Measurements from ENCODE around the gene CIAO2B.
A peak's percentile ranks its signal among the peaks of the same experiment; 100 is the strongest.
"Not testable (repeated sequence)": the region's sequence is repeated elsewhere in the genome, so short reads cannot be mapped to it uniquely, and the experiment has no call there.

Gene CIAO2B

DNA sequence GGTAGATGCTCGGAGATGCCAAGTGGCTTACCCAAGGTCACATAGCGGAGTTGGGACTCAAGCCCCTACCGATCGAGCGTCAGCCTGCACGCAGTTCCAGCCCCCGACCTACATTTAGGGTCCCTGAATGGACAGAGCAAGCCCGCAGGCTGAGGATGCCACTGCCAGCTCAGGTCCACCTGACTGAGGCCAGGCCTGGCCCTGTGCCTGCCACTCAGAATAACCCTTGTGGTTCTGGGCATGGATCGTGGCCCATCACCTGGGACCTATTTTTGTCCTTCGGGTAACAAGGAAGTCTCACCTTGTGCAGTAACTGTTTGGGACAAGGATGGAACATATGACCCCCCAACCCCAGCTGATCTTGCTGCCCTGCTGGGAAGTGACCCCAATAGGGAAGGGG is 32.6 kb downstream of the CIAO2B start:
- Histone ChIP-seq H3K36me3 (ENCODE audit: control insufficient read depth in 2 of 2, insufficient read depth in 2 of 2, low read length in 2 of 2) (no peaks in the 10 kb centered on the region), H3K9me3 (ENCODE audit: control insufficient read depth in 2 of 2, low read length in 2 of 2) (no peaks in the 10 kb centered on the region), H3K27me3 (ENCODE audit: control insufficient read depth in 1 of 2, insufficient read depth in 2 of 2, low read length in 2 of 2) (no peaks in the 10 kb centered on the region), H3K4me3 (ENCODE audit: low read length in 2 of 2) (peak overlapping the region in 1 of 2 donors; percentile 22), H3K4me1 (ENCODE audit: control insufficient read depth, insufficient read depth, low read length) (peaks cover 82% of the 10 kb centered on the region), H3K27ac (ENCODE audit: low read length) (peak overlapping the region; percentile 98), H3K9ac (ENCODE audit: low read length in 2 of 2) (peak overlapping the region; percentile 2 to 66)

DNA sequence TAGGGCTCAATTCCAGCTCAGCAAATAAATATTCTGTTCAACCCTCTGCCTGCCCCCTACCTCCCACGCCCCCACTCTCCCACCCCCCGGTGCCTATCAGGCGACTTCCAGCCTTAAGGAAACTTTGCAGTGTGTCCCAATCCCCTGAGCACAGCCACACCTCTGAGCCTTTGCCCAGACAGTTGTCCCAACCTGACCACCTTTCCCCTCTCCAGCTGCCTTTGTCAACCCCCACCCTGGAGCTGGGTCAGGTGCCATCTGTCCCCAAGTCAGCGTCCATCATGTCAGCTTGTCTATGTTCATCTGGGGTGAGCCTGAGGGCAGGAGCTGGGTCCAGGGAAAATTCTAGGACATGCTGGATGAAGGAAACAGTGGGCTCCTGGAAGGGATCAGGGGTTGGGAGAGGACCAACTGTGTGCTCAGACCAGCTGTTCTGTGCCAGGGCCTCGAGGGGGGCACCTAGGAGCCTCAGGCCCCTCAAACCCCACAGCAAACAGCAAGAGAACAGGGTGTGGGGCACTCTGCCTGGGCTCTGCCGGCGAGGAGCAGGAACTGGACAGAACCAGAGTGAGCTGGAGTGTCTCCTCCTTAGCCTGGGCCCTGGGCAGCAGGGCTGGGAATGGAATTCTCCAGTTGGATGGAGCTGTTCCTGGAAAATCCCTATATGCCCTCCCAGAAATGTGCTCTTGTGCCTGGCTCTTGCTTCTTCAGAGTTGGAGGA is 33.3 kb downstream of the CIAO2B start:
- no peaks in the 10 kb centered on the region for H3K36me3 ChIP-seq (ENCODE audit: control insufficient read depth in 2 of 2, insufficient read depth in 2 of 2, low read length in 2 of 2)
- peak overlapping the region; percentile 34 to 66 for H3K9ac ChIP-seq (ENCODE audit: low read length in 2 of 2)
- H3K4me3 ChIP-seq (ENCODE audit: low read length in 2 of 2) = no peak overlapping the region
- H3K27me3 ChIP-seq (ENCODE audit: control insufficient read depth in 1 of 2, insufficient read depth in 2 of 2, low read length in 2 of 2) = no peaks in the 10 kb centered on the region
- H3K9me3 ChIP-seq (ENCODE audit: control insufficient read depth in 2 of 2, low read length in 2 of 2) = no peaks in the 10 kb centered on the region
- H3K27ac ChIP-seq (ENCODE audit: low read length) = peak overlapping the region; percentile 98
- peaks cover 77% of the 10 kb centered on the region for H3K4me1 ChIP-seq (ENCODE audit: control insufficient read depth, insufficient read depth, low read length)

GRCh38 chr16:66899945-66900710 is 34.1 kb downstream of the CIAO2B start:
- Histone ChIP-seq H3K9me3 (ENCODE audit: control insufficient read depth in 2 of 2, low read length in 2 of 2) (no peaks in the 10 kb centered on the region), H3K36me3 (ENCODE audit: control insufficient read depth in 2 of 2, insufficient read depth in 2 of 2, low read length in 2 of 2) (no peaks in the 10 kb centered on the region), H3K4me1 (ENCODE audit: control insufficient read depth, insufficient read depth, low read length) (peaks cover 75% of the 10 kb centered on the region), H3K27me3 (ENCODE audit: control insufficient read depth in 1 of 2, insufficient read depth in 2 of 2, low read length in 2 of 2) (no peaks in the 10 kb centered on the region), H3K4me3 (ENCODE audit: low read length in 2 of 2) (peak overlapping the region in 1 of 2 donors; percentile 35), H3K27ac (ENCODE audit: low read length) (peak overlapping the region; percentile 98), H3K9ac (ENCODE audit: low read length in 2 of 2) (peak overlapping the region; percentile 34 to 73)

DNA sequence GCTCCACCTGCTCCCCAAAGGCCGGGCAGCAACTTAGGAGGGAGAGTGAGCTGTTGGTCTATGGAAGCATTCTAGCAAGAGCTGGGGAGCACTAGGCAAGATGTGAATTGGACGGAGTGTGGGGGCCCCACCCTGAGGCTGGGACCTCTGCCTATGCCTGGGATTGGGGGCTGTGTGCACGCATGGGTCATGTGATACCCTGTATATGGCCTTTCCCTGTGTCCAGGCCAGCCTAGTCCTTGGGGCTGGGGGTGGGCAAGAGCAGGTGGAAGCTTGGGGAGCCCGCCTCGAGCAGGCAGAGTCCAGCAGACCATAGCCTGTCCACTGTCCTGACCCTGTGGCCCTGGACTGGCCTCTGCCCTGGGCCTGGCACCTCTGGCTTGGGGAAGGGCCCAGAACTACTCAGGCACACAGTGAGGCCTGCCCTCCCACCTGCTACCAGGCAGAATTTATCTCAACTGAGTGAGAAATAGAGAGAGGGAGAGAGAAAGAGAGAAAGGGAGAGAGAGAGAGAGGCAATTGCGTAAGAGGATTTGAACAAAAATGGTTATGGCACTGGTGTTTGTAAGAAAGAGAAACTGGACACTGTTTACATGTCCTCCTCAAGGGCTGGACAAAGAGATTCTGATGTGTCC is 34.8 kb downstream of the CIAO2B start:
- Histone ChIP-seq H3K9ac (ENCODE audit: low read length in 2 of 2) (peak overlapping the region; percentile 29 to 34), H3K36me3 (ENCODE audit: control insufficient read depth in 2 of 2, insufficient read depth in 2 of 2, low read length in 2 of 2) (no peaks in the 10 kb centered on the region), H3K4me1 (ENCODE audit: control insufficient read depth, insufficient read depth, low read length) (peaks cover 68% of the 10 kb centered on the region), H3K9me3 (ENCODE audit: control insufficient read depth in 2 of 2, low read length in 2 of 2) (no peaks in the 10 kb centered on the region), H3K4me3 (ENCODE audit: low read length in 2 of 2) (peak overlapping the region in 1 of 2 donors; percentile 35), H3K27me3 (ENCODE audit: control insufficient read depth in 1 of 2, insufficient read depth in 2 of 2, low read length in 2 of 2) (no peaks in the 10 kb centered on the region), H3K27ac (ENCODE audit: low read length) (peak overlapping the region; percentile 98)

DNA sequence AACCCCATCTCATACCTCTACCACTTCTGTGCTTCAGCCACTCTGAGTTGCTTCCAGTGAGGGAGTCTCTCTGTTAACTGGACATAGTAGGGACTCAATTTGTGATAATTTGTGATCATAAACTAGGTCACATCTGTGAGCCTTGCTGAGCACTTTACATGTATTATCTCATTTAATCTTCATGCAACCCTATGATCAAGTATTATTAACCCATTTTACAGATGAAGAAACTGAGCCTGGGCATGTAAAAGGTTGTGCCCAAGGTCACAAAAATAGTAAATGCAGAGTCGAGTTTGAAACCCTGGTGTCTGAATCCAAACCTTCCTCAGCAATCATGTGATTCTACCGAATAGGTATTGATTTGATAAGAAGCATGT is 35.3 kb downstream of the CIAO2B start:
- Histone ChIP-seq H3K4me3 (ENCODE audit: low read length in 2 of 2) (no peak overlapping the region), H3K9me3 (ENCODE audit: control insufficient read depth in 2 of 2, low read length in 2 of 2) (no peaks in the 10 kb centered on the region), H3K9ac (ENCODE audit: low read length in 2 of 2) (peak overlapping the region in 1 of 2 donors; percentile 32), H3K36me3 (ENCODE audit: control insufficient read depth in 2 of 2, insufficient read depth in 2 of 2, low read length in 2 of 2) (no peaks in the 10 kb centered on the region), H3K27ac (ENCODE audit: low read length) (peak overlapping the region; percentile 98), H3K27me3 (ENCODE audit: control insufficient read depth in 1 of 2, insufficient read depth in 2 of 2, low read length in 2 of 2) (no peaks in the 10 kb centered on the region), H3K4me1 (ENCODE audit: control insufficient read depth, insufficient read depth, low read length) (peaks cover 63% of the 10 kb centered on the region)

DNA sequence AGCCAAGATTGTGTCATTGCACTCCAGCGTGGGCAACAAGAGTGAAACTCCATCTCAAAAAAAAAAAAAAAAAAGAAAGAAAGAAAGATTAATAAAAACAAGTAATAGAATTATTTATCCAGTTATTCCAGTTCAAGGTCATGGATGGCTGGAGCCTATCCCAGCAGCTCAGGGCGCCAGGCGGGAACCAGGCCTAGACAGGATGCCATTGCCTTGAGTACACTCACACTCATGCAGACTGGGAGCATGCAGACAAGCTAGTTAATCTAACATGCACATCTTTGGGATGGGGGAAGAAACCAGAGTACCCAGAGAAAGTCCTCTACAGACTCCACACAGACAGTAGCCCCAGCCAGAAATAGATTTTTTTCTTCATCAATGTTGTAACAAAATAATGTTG is 36.0 kb downstream of the CIAO2B start:
- no peak overlapping the region for H3K4me3 ChIP-seq (ENCODE audit: low read length in 2 of 2)
- no peaks in the 10 kb centered on the region for H3K36me3 ChIP-seq (ENCODE audit: control insufficient read depth in 2 of 2, insufficient read depth in 2 of 2, low read length in 2 of 2)
- no peaks in the 10 kb centered on the region for H3K27me3 ChIP-seq (ENCODE audit: control insufficient read depth in 1 of 2, insufficient read depth in 2 of 2, low read length in 2 of 2)
- no peak overlapping the region for H3K9ac ChIP-seq (ENCODE audit: low read length in 2 of 2)
- H3K9me3 ChIP-seq (ENCODE audit: control insufficient read depth in 2 of 2, low read length in 2 of 2) = no peaks in the 10 kb centered on the region
- H3K4me1 ChIP-seq (ENCODE audit: control insufficient read depth, insufficient read depth, low read length) = peaks cover 56% of the 10 kb centered on the region
- H3K27ac ChIP-seq (ENCODE audit: low read length) = peak overlapping the region; percentile 98

DNA sequence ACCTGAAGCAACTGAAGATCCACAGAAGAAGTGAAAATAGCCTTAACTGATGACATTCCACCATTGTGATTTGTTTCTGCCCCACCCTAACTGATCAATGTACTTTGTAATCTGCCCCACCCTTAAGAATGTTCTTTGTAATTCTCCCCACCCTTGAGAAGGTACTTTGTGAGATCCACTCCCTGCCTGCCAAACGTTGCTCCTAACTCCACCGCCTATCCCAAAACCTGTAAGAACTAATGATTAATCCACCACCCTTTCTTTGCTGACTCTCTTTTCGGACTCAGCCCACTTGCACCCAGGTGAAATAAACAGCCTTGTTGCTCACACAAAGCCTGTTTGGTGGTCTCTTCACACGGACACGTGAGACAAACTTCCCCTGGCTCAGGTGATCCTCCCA is 37.5 kb downstream of the CIAO2B start:
- not testable (repeated sequence) for H3K9ac ChIP-seq (ENCODE audit: low read length in 2 of 2); H3K9me3 ChIP-seq (ENCODE audit: control insufficient read depth in 2 of 2, low read length in 2 of 2); H3K4me3 ChIP-seq (ENCODE audit: low read length in 2 of 2); H3K27ac ChIP-seq (ENCODE audit: low read length); H3K36me3 ChIP-seq (ENCODE audit: control insufficient read depth in 2 of 2, insufficient read depth in 2 of 2, low read length in 2 of 2); H3K27me3 ChIP-seq (ENCODE audit: control insufficient read depth in 1 of 2, insufficient read depth in 2 of 2, low read length in 2 of 2)
- peaks cover 41% of the 10 kb centered on the region for H3K4me1 ChIP-seq (ENCODE audit: control insufficient read depth, insufficient read depth, low read length)

GRCh38 chr16:66895999-66896398 is 38.2 kb downstream of the CIAO2B start:
- H3K9ac ChIP-seq (ENCODE audit: low read length in 2 of 2) = no peak overlapping the region
- no peaks in the 10 kb centered on the region for H3K27me3 ChIP-seq (ENCODE audit: control insufficient read depth in 1 of 2, insufficient read depth in 2 of 2, low read length in 2 of 2)
- H3K36me3 ChIP-seq (ENCODE audit: control insufficient read depth in 2 of 2, insufficient read depth in 2 of 2, low read length in 2 of 2) = no peaks in the 10 kb centered on the region
- peaks cover 34% of the 10 kb centered on the region for H3K4me1 ChIP-seq (ENCODE audit: control insufficient read depth, insufficient read depth, low read length)
- H3K4me3 ChIP-seq (ENCODE audit: low read length in 2 of 2) = no peak overlapping the region
- no peaks in the 10 kb centered on the region for H3K9me3 ChIP-seq (ENCODE audit: control insufficient read depth in 2 of 2, low read length in 2 of 2)
- H3K27ac ChIP-seq (ENCODE audit: low read length) = no peak overlapping the region

- peak overlapping the region in 1 of 2 donors; percentile 36 for H3K9ac ChIP-seq (ENCODE audit: low read length in 2 of 2)
- no peaks in the 10 kb centered on the region for H3K36me3 ChIP-seq (ENCODE audit: control insufficient read depth in 2 of 2, insufficient read depth in 2 of 2, low read length in 2 of 2)
- H3K4me3 ChIP-seq (ENCODE audit: low read length in 2 of 2) = no peak overlapping the region
- no peaks in the 10 kb centered on the region for H3K27me3 ChIP-seq (ENCODE audit: control insufficient read depth in 1 of 2, insufficient read depth in 2 of 2, low read length in 2 of 2)
- peaks cover 30% of the 10 kb centered on the region for H3K4me1 ChIP-seq (ENCODE audit: control insufficient read depth, insufficient read depth, low read length)
- no peak overlapping the region for H3K27ac ChIP-seq (ENCODE audit: low read length)
- H3K9me3 ChIP-seq (ENCODE audit: control insufficient read depth in 2 of 2, low read length in 2 of 2) = no peaks in the 10 kb centered on the region
These were observed 38.6 kb downstream of the CIAO2B start for GRCh38 chr16:66895689-66895979.

- peak overlapping the region in 1 of 2 donors; percentile 36 for H3K9ac ChIP-seq (ENCODE audit: low read length in 2 of 2)
- H3K27ac ChIP-seq (ENCODE audit: low read length) = no peak overlapping the region
- no peaks in the 10 kb centered on the region for H3K27me3 ChIP-seq (ENCODE audit: control insufficient read depth in 1 of 2, insufficient read depth in 2 of 2, low read length in 2 of 2)
These were observed 39.1 kb downstream of the CIAO2B start for GRCh38 chr16:66894948-66895688.

More at GRCh38 chr16:66894948-66895688, 39.1 kb downstream of the CIAO2B start:
- Histone ChIP-seq H3K9me3 (ENCODE audit: control insufficient read depth in 2 of 2, low read length in 2 of 2) (no peaks in the 10 kb centered on the region), H3K4me1 (ENCODE audit: control insufficient read depth, insufficient read depth, low read length) (peaks cover 25% of the 10 kb centered on the region), H3K36me3 (ENCODE audit: control insufficient read depth in 2 of 2, insufficient read depth in 2 of 2, low read length in 2 of 2) (no peaks in the 10 kb centered on the region), H3K4me3 (ENCODE audit: low read length in 2 of 2) (no peak overlapping the region)

Data from stomach smooth muscle (tissue), 2 donors.